Caco-2 (cell line): ENCODE results near the gene MAPRE2. TPM values are rescaled to one million over a fixed set of nuclear protein-coding genes. Genes with fewer than 3 reads are reported as not detected.

ENCODE experiments used
- BruUV-seq: library from RNA; stranded (reverse); fragments of 400-500 nt; replicated peaks from 2 replicates; lab custom pipeline; 2021; lab: Mats Ljungman, UMichigan
- CTCF ChIA-PET: fragments of 300-600 bp; sonication (Branson Sonifier 250); formaldehyde crosslinking; loops from one replicate; lab custom pipeline; 2022; ENCODE audit warnings: antibody characterized with exemption; lab: Charles Lee
- POLR2A ChIA-PET: fragments of 300-600 bp; sonication (Branson Sonifier 250); formaldehyde crosslinking; loops from one replicate; lab custom pipeline; 2022; ENCODE audit warnings: antibody characterized with exemption; lab: Charles Lee
- DNase-seq, 2 experiments: peaks; one replicate each; pipeline versions ENCODE4 v3.0.0 to v3.0.0-alpha.2; 2020 to 2022
- H3K27me3 ChIP-seq: replicated peaks from 2 replicates; pipeline ENCODE4 v1.6.0; 2011; ENCODE audit warnings: low read length; ENCODE audit not compliant: control insufficient read depth, insufficient read depth
- H3K36me3 ChIP-seq: 2 replicates; pipeline ENCODE4 v1.5.1; 2011; ENCODE audit warnings: low read length; ENCODE audit not compliant: control insufficient read depth, insufficient read depth
- H3K4me1 ChIP-seq: fragments of 250-450 bp; sonication (Bioruptor Pico); 2 replicates; pipeline ENCODE4 v1.5.1; 2020; ENCODE audit warnings: mild to moderate bottlenecking
- H3K4me3 ChIP-seq: 2 replicates; pipeline ENCODE4 v1.5.1; 2011; ENCODE audit warnings: low read depth, mild to moderate bottlenecking, control low read depth, low read length
- H3K9me3 ChIP-seq: fragments of 250-450 bp; sonication (Bioruptor Pico); 2 replicates; pipeline ENCODE4 v1.5.1; 2020; ENCODE audit warnings: mild to moderate bottlenecking, moderate library complexity
- H3K27ac Mint-ChIP-seq: one replicate; pipeline ENCODE4 v1.8.0; 2022; ENCODE audit warnings: mixed read lengths; ENCODE audit not compliant: unreplicated experiment
- H3K27me3 Mint-ChIP-seq: one replicate; pipeline ENCODE4 v1.8.0; 2022; ENCODE audit warnings: mixed read lengths; ENCODE audit not compliant: insufficient read depth, unreplicated experiment
- H3K36me3 Mint-ChIP-seq: one replicate; pipeline ENCODE4 v1.8.0; 2022; ENCODE audit warnings: mild to moderate bottlenecking, mixed read lengths; ENCODE audit not compliant: insufficient read depth, unreplicated experiment
- H3K4me1 Mint-ChIP-seq: one replicate; pipeline ENCODE4 v1.8.0; 2022; ENCODE audit warnings: low read depth, mixed read lengths; ENCODE audit not compliant: unreplicated experiment
- H3K4me3 Mint-ChIP-seq: one replicate; pipeline ENCODE4 v1.8.0; 2022; ENCODE audit warnings: mild to moderate bottlenecking, moderate library complexity, mixed read lengths; ENCODE audit not compliant: unreplicated experiment
- H3K9me3 Mint-ChIP-seq: one replicate; pipeline ENCODE4 v1.8.0; 2022; ENCODE audit warnings: mixed read lengths; ENCODE audit not compliant: unreplicated experiment
- CTCF ChIP-seq, 2 experiments: fragments of 200-600 bp in 1 of 2; IDR thresholded peaks; 1 replicate in 1 of 2; 2 replicates in 1 of 2; pipeline versions ENCODE4 v1.5.1 to v1.8.0; 2011 to 2022; ENCODE audit warnings: antibody characterized with exemption in 1 of 2, control low read depth in 1 of 2, inconsistent platforms in 1 of 2, low read depth in 1 of 2, low read length in 1 of 2, mild to moderate bottlenecking in 1 of 2, moderate library complexity in 1 of 2; ENCODE audit not compliant: insufficient read depth in 1 of 2, severe bottlenecking in 1 of 2, unreplicated experiment in 1 of 2
- intact Hi-C: fragments of 100-400 bp; cut with micrococcal nuclease; formaldehyde crosslinking; loops from one replicate; pipeline ENCODE4 v1.10.0; 2022; ENCODE audit not compliant: unreplicated experiment
- total RNA-seq: library from RNA; stranded (reverse); gene quantifications from 2 replicates; pipeline ENCODE4 v1.2.3, GENCODE V29; 2022

Gene MAPRE2
- total RNA-seq, 1 experiment from 2014 or later = 9.3 TPM

- POLR2A ChIA-PET = no interaction called here
- no peaks in the 10 kb centered on the region for H3K27me3 ChIP-seq
- intact Hi-C loops = loop anchor here (5.0 to 10.0 kb wide), 2 partner anchors 197 to 274 kb away; no protein-coding TSS in a partner anchor
- CTCF ChIA-PET = no interaction called here
- no peak overlapping the region for H3K27ac Mint-ChIP-seq
- H3K9me3 ChIP-seq = no peaks in the 10 kb centered on the region
- BruUV-seq = no TSS peak
- no peaks in the 10 kb centered on the region for H3K4me1 ChIP-seq
- no peaks in the 10 kb centered on the region for H3K27me3 Mint-ChIP-seq
- DNase-seq = no peak
- no peak overlapping the region for H3K4me3 ChIP-seq
- H3K36me3 Mint-ChIP-seq = no peaks in the 10 kb centered on the region
- no peak for TF ChIP-seq CTCF (IDR thresholded peaks at IDR 0.05; ENCODE audit: insufficient read depth in 1 of 2, low read depth in 1 of 2, low read length in 1 of 2, severe bottlenecking in 1 of 2, unreplicated experiment in 1 of 2)
- H3K36me3 ChIP-seq = no peaks in the 10 kb centered on the region
- no peak overlapping the region for H3K4me3 Mint-ChIP-seq
- peaks cover 6% of the 10 kb centered on the region for H3K4me1 Mint-ChIP-seq
- no peaks in the 10 kb centered on the region for H3K9me3 Mint-ChIP-seq
Measured at GRCh38 chr18:35141567-35142274, 100.5 kb downstream of the MAPRE2 start.

GRCh38 chr18:35142275-35142615 lies 101.0 kb downstream of the MAPRE2 start:
- Histone ChIP-seq H3K4me3 (no peak overlapping the region), H3K4me1 (no peaks in the 10 kb centered on the region), H3K9me3 (no peaks in the 10 kb centered on the region), H3K36me3 (no peaks in the 10 kb centered on the region), H3K27me3 (no peaks in the 10 kb centered on the region)
- Mint-ChIP-seq H3K36me3 (no peaks in the 10 kb centered on the region), H3K27ac (no peak overlapping the region), H3K9me3 (no peaks in the 10 kb centered on the region), H3K27me3 (no peaks in the 10 kb centered on the region), H3K4me1 (peaks cover 6% of the 10 kb centered on the region), H3K4me3 (no peak overlapping the region)
- intact Hi-C loops = loop anchor here (5.0 to 10.0 kb wide), 2 partner anchors 197 to 275 kb away; no protein-coding TSS in a partner anchor
- DNase-seq = no peak
- POLR2A ChIA-PET = no interaction called here
- TF ChIP-seq CTCF (IDR thresholded peaks at IDR 0.05; ENCODE audit: insufficient read depth in 1 of 2, low read depth in 1 of 2, low read length in 1 of 2, severe bottlenecking in 1 of 2, unreplicated experiment in 1 of 2) = no peak
- CTCF ChIA-PET = interaction anchor here (0.7 kb wide), 1 partner anchor 420 kb away, joined by 3 read pairs; no protein-coding TSS in a partner anchor
- no TSS peak for BruUV-seq

GRCh38 chr18:35143622-35144596 lies 102.7 kb downstream of the MAPRE2 start:
- Histone ChIP-seq H3K4me3 (no peak overlapping the region), H3K4me1 (no peaks in the 10 kb centered on the region), H3K27me3 (no peaks in the 10 kb centered on the region), H3K9me3 (no peaks in the 10 kb centered on the region), H3K36me3 (no peaks in the 10 kb centered on the region)
- DNase-seq = peak; percentile 33 to 48
- H3K27ac Mint-ChIP-seq = no peak overlapping the region
- H3K9me3 Mint-ChIP-seq = peaks cover 2% of the 10 kb centered on the region
- H3K36me3 Mint-ChIP-seq = no peaks in the 10 kb centered on the region
- ChIA-PET CTCF (interaction anchor here (0.6 to 1.3 kb wide), 7 partner anchors 17 to 276 kb away, joined by 3 to 10 read pairs (median 4); no protein-coding TSS in a partner anchor), POLR2A (no interaction called here)
- no peak overlapping the region for H3K4me3 Mint-ChIP-seq
- H3K4me1 Mint-ChIP-seq = no peaks in the 10 kb centered on the region
- no TSS peak for BruUV-seq
- peak in 1 of 2 experiments; percentile 63 for TF ChIP-seq CTCF (IDR thresholded peaks at IDR 0.05; ENCODE audit: insufficient read depth in 1 of 2, low read depth in 1 of 2, low read length in 1 of 2, severe bottlenecking in 1 of 2, unreplicated experiment in 1 of 2)
- intact Hi-C loops = loop anchor here (1.0 to 10.0 kb wide), 4 partner anchors 138 to 277 kb away; no protein-coding TSS in a partner anchor
- H3K27me3 Mint-ChIP-seq = no peaks in the 10 kb centered on the region
